NCI-H748 (cell line): Measurements from ENCODE around the gene SPDEF.
A peak's percentile ranks its signal among the peaks of the same experiment; 100 is the strongest.

Source experiments
- DNase-seq: peaks from one replicate; lab custom pipeline; 2025; ENCODE audit not compliant: unreplicated experiment; lab: John Stamatoyannopoulos, UW

Gene SPDEF

GRCh38 chr6:34556031-34556471 is at the start of gene SPDEF:
Gene SPDEF, minus strand, starts transcription at chr6:34556329. Its CDS starts 11,874 bp downstream, at chr6:34544455.
- DNase-seq = no peak

- no peak for DNase-seq
Observed at GRCh38 chr6:34603707-34604106, 47.6 kb upstream of the SPDEF start.

GRCh38 chr6:34602318-34603111 is 46.4 kb upstream of the SPDEF start:
- DNase-seq = no peak

- DNase-seq = peak; percentile 48
Observed at GRCh38 chr6:34601706-34602105, 45.6 kb upstream of the SPDEF start.

GRCh38 chr6:34600796-34601195 is 44.7 kb upstream of the SPDEF start:
- DNase-seq = no peak

- DNase-seq = no peak
Observed at GRCh38 chr6:34600101-34600500, 44.0 kb upstream of the SPDEF start.

GRCh38 chr6:34598712-34599111 is 42.6 kb upstream of the SPDEF start:
- DNase-seq = no peak

GRCh38 chr6:34597605-34598353 is 41.6 kb upstream of the SPDEF start:
- no peak for DNase-seq

- DNase-seq = no peak
Observed at GRCh38 chr6:34596798-34597197, 40.7 kb upstream of the SPDEF start.

- DNase-seq = no peak
Observed at GRCh38 chr6:34595332-34596184, 39.4 kb upstream of the SPDEF start.

GRCh38 chr6:34593701-34594100 is 37.6 kb upstream of the SPDEF start:
- no peak for DNase-seq

- no peak for DNase-seq
Observed at GRCh38 chr6:34592208-34592952, 36.3 kb upstream of the SPDEF start.

GRCh38 chr6:34589691-34590090 is 33.6 kb upstream of the SPDEF start:
- DNase-seq = no peak

GRCh38 chr6:34589140-34589539 is 33.0 kb upstream of the SPDEF start:
- DNase-seq = no peak

- DNase-seq = no peak
Observed at GRCh38 chr6:34587851-34588250, 31.7 kb upstream of the SPDEF start.

GRCh38 chr6:34587325-34587724 is 31.2 kb upstream of the SPDEF start:
- no peak for DNase-seq

- no peak for DNase-seq
Observed at GRCh38 chr6:34586327-34587040, 30.4 kb upstream of the SPDEF start.

- DNase-seq = no peak
Observed at GRCh38 chr6:34585512-34586061, 29.5 kb upstream of the SPDEF start.

GRCh38 chr6:34585108-34585507 is 29.0 kb upstream of the SPDEF start:
- DNase-seq = no peak

GRCh38 chr6:34584694-34585093 is 28.6 kb upstream of the SPDEF start:
- no peak for DNase-seq
